ENCODE data around the gene GPR183. TPM values are rescaled to one million over a fixed set of nuclear protein-coding genes. Genes with fewer than 3 reads are reported as not detected.

GPR183 gene
- polyA plus RNA-seq, 3 donors from 2014 or later: 63.2 to 154 (median 87.1) TPM

- Mint-ChIP-seq H3K4me1 (peaks cover 29 to 58% of the 10 kb centered on the region in 2 donors), H3K4me3 (peak overlapping the region; percentile 14 to 78 (median 43)), H3K9me3 (no peaks in the 10 kb centered on the region), H3K27ac (peak overlapping the region; percentile 2 to 87 (median 72)), H3K27me3 (ENCODE audit: low read depth in 3 of 3) (peaks cover 0 to 1% (median 0%) of the 10 kb centered on the region in 3 donors), H3K36me3 (peaks cover 17 to 35% (median 17%) of the 10 kb centered on the region in 3 donors)
- peak in 1 of 3 donors; percentile 15 for DNase-seq
Measured at GRCh38 chr13:99314640-99315176, 7.5 kb upstream of the GPR183 start.

- Mint-ChIP-seq H3K36me3 (peaks cover 9 to 31% (median 11%) of the 10 kb centered on the region in 3 donors), H3K4me3 (peak overlapping the region in 1 of 5 donors; percentile 78), H3K27me3 (ENCODE audit: low read depth in 3 of 3) (peaks cover 0 to 1% (median 0%) of the 10 kb centered on the region in 3 donors), H3K27ac (peak overlapping the region in 3 of 6 donors; percentile 2 to 87 (median 72)), H3K4me1 (peaks cover 29 to 58% of the 10 kb centered on the region in 2 donors), H3K9me3 (no peaks in the 10 kb centered on the region)
- no peak for DNase-seq
Measured at GRCh38 chr13:99313941-99314340, 6.7 kb upstream of the GPR183 start.

- H3K4me3 Mint-ChIP-seq: peak overlapping the region in 1 of 5 donors; percentile 2
- peaks cover 0 to 1% (median 0%) of the 10 kb centered on the region in 3 donors for H3K27me3 Mint-ChIP-seq (ENCODE audit: low read depth in 3 of 3)
- H3K4me1 Mint-ChIP-seq: peaks cover 29 to 61% of the 10 kb centered on the region in 2 donors
- H3K27ac Mint-ChIP-seq: peak overlapping the region; percentile 2 to 82 (median 9)
- H3K36me3 Mint-ChIP-seq: peaks cover 10 to 31% (median 11%) of the 10 kb centered on the region in 3 donors
- no peaks in the 10 kb centered on the region for H3K9me3 Mint-ChIP-seq
- DNase-seq: no peak
Measured at GRCh38 chr13:99313501-99313900, 6.3 kb upstream of the GPR183 start.

GRCh38 chr13:99312493-99312883, 5.3 kb upstream of the GPR183 start:
- Mint-ChIP-seq H3K27ac (peak overlapping the region in 5 of 6 donors; percentile 3 to 77 (median 60)), H3K9me3 (no peaks in the 10 kb centered on the region), H3K4me1 (peaks cover 39 to 71% of the 10 kb centered on the region in 2 donors), H3K27me3 (ENCODE audit: low read depth in 3 of 3) (peaks cover 0 to 1% (median 0%) of the 10 kb centered on the region in 3 donors), H3K36me3 (peaks cover 12 to 35% (median 16%) of the 10 kb centered on the region in 3 donors), H3K4me3 (peak overlapping the region in 1 of 5 donors; percentile 11)
- no peak for DNase-seq

- peaks cover 45 to 73% of the 10 kb centered on the region in 2 donors for H3K4me1 Mint-ChIP-seq
- H3K27me3 Mint-ChIP-seq (ENCODE audit: low read depth in 3 of 3): peaks cover 0 to 1% (median 0%) of the 10 kb centered on the region in 3 donors
- no peaks in the 10 kb centered on the region for H3K9me3 Mint-ChIP-seq
- DNase-seq: no peak
- H3K27ac Mint-ChIP-seq: peak overlapping the region in 2 of 6 donors; percentile 3 to 14
- no peak overlapping the region for H3K4me3 Mint-ChIP-seq
- H3K36me3 Mint-ChIP-seq: peaks cover 6 to 29% (median 12%) of the 10 kb centered on the region in 3 donors
Measured at GRCh38 chr13:99311748-99312492, 4.7 kb upstream of the GPR183 start.

- Mint-ChIP-seq H3K36me3 (peaks cover 5 to 22% (median 5%) of the 10 kb centered on the region in 3 donors), H3K4me1 (peaks cover 49 to 73% of the 10 kb centered on the region in 2 donors), H3K27ac (peak overlapping the region in 3 of 6 donors; percentile 31 to 62 (median 43)), H3K27me3 (ENCODE audit: low read depth in 3 of 3) (peaks cover 0 to 3% (median 0%) of the 10 kb centered on the region in 3 donors), H3K4me3 (no peak overlapping the region), H3K9me3 (no peaks in the 10 kb centered on the region)
- DNase-seq: no peak
Measured at GRCh38 chr13:99311137-99311536, 3.9 kb upstream of the GPR183 start.

- DNase-seq: no peak
- peak overlapping the region in 1 of 6 donors; percentile 48 for H3K27ac Mint-ChIP-seq
- peaks cover 53 to 77% of the 10 kb centered on the region in 2 donors for H3K4me1 Mint-ChIP-seq
- peaks cover 0 to 3% (median 2%) of the 10 kb centered on the region in 3 donors for H3K27me3 Mint-ChIP-seq (ENCODE audit: low read depth in 3 of 3)
- no peak overlapping the region for H3K4me3 Mint-ChIP-seq
- H3K36me3 Mint-ChIP-seq: peaks cover 5 to 22% (median 5%) of the 10 kb centered on the region in 3 donors
- no peaks in the 10 kb centered on the region for H3K9me3 Mint-ChIP-seq
Measured at GRCh38 chr13:99310382-99311031, 3.3 kb upstream of the GPR183 start.

GRCh38 chr13:99308471-99309087, 1.4 kb upstream of the GPR183 start:
- peaks cover 5 to 21% (median 5%) of the 10 kb centered on the region in 3 donors for H3K36me3 Mint-ChIP-seq
- H3K4me1 Mint-ChIP-seq: peaks cover 54 to 77% of the 10 kb centered on the region in 2 donors
- H3K4me3 Mint-ChIP-seq: no peak overlapping the region
- peaks cover 0 to 3% (median 2%) of the 10 kb centered on the region in 3 donors for H3K27me3 Mint-ChIP-seq (ENCODE audit: low read depth in 3 of 3)
- peak overlapping the region in 3 of 6 donors; percentile 49 to 78 (median 70) for H3K27ac Mint-ChIP-seq
- no peak for DNase-seq
- H3K9me3 Mint-ChIP-seq: no peaks in the 10 kb centered on the region

GRCh38 chr13:99307648-99308339, 595 bp upstream of the GPR183 start:
- Mint-ChIP-seq H3K9me3 (no peaks in the 10 kb centered on the region), H3K27ac (peak overlapping the region; percentile 66 to 87 (median 80)), H3K36me3 (peaks cover 5 to 23% (median 5%) of the 10 kb centered on the region in 3 donors), H3K4me3 (peak overlapping the region; percentile 70 to 82 (median 78)), H3K27me3 (ENCODE audit: low read depth in 3 of 3) (peaks cover 0 to 2% (median 2%) of the 10 kb centered on the region in 3 donors), H3K4me1 (peaks cover 55 to 77% of the 10 kb centered on the region in 2 donors)
- peak in 1 of 3 donors; percentile 18 for DNase-seq

- peaks cover 5 to 21% (median 8%) of the 10 kb centered on the region in 3 donors for H3K36me3 Mint-ChIP-seq
Measured at GRCh38 chr13:99305566-99305965, 1.6 kb downstream of the GPR183 start.

GRCh38 chr13:99305158-99305557, 2.0 kb downstream of the GPR183 start:
- Mint-ChIP-seq H3K9me3 (no peaks in the 10 kb centered on the region), H3K27me3 (ENCODE audit: low read depth in 3 of 3) (peaks cover 0 to 2% (median 2%) of the 10 kb centered on the region in 3 donors), H3K4me1 (peaks cover 69 to 85% of the 10 kb centered on the region in 2 donors), H3K36me3 (peaks cover 5 to 24% (median 8%) of the 10 kb centered on the region in 3 donors), H3K4me3 (peak overlapping the region; percentile 6 to 82 (median 60)), H3K27ac (peak overlapping the region in 4 of 6 donors; percentile 49 to 83 (median 60))
- no peak for DNase-seq

More at GRCh38 chr13:99305566-99305965, 1.6 kb downstream of the GPR183 start:
- H3K27ac Mint-ChIP-seq: peak overlapping the region in 4 of 6 donors; percentile 63 to 92 (median 74)
- no peaks in the 10 kb centered on the region for H3K9me3 Mint-ChIP-seq
- DNase-seq: no peak
- peaks cover 65 to 81% of the 10 kb centered on the region in 2 donors for H3K4me1 Mint-ChIP-seq
- peak overlapping the region; percentile 65 to 82 (median 78) for H3K4me3 Mint-ChIP-seq
- peaks cover 0 to 2% (median 2%) of the 10 kb centered on the region in 3 donors for H3K27me3 Mint-ChIP-seq (ENCODE audit: low read depth in 3 of 3)

GRCh38 chr13:99304541-99304940, 2.7 kb downstream of the GPR183 start:
- no peaks in the 10 kb centered on the region for H3K9me3 Mint-ChIP-seq
- DNase-seq: no peak
- H3K4me1 Mint-ChIP-seq: peaks cover 74 to 91% of the 10 kb centered on the region in 2 donors
- H3K27ac Mint-ChIP-seq: peak overlapping the region; percentile 65 to 82 (median 74)
- peaks cover 5 to 24% (median 8%) of the 10 kb centered on the region in 3 donors for H3K36me3 Mint-ChIP-seq
- peak overlapping the region; percentile 50 to 82 (median 68) for H3K4me3 Mint-ChIP-seq
- peaks cover 0 to 2% (median 2%) of the 10 kb centered on the region in 3 donors for H3K27me3 Mint-ChIP-seq (ENCODE audit: low read depth in 3 of 3)
